G401 (cell line): ENCODE results near the gene NLGN1. TPM values are rescaled to one million over a fixed set of nuclear protein-coding genes. Genes with fewer than 3 reads are reported as not detected.

Experiments
- DNase-seq: peaks from one replicate; pipeline ENCODE4 v3.0.0-alpha.2; 2015; ENCODE audit warnings: low spot score
- in situ Hi-C: cut with HindIII; loops from 2 replicates; pipeline ENCODE4 v1.10.0; 2016; ENCODE audit warnings: low sequenced_read_pairs, mixed read lengths
- total RNA-seq: library from RNA; depleted of rRNA; stranded (reverse); fragments of >200 nt; shearing (Covaris generic); gene quantifications from 2 replicates; pipeline ENCODE4 v1.2.3, GENCODE V29; 2014

The NLGN1 gene
- total RNA-seq, 1 experiment from 2014 or later = 11.2 TPM

DNA sequence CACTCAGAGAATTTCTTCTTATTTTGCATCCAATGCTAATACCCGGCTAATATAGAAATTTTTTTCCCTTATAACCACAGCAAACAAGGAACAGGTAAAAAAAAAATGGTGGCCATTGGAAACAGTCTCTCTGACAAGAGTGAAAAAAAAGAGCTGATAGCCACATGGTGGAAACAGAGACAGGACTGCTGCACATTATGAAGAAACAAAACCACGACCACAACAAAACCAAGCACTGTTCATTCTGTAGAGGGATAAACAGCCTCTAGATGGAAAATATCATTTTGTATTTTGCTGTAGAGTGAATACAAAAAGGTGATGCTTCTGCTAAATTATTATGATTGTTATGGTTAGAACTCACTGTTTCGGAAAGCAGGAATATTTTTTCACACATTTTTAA lies 686.2 kb downstream of the NLGN1 start:
- in situ Hi-C loops = no loop called here
- DNase-seq = no peak

DNA sequence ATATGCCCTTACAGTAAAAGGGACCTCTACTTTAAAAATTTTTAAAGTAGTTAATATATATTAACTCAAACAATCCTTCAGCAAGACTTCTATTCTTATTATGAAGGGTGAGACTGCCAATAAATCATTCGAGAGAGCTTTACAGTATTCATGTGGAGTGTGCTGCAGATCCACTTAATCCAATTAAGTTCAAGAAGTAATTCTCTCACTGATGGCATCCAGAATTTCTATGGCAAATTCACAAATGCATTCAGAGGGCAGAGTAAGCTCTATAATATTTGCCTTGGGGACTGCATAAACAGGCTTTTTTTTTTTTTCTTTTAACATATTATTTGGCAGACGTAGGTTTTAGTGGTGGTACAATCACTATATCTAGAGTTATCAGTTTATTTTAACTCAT lies 692.0 kb downstream of the NLGN1 start:
- in situ Hi-C loops = no loop called here
- peak; percentile 36 for DNase-seq

DNA sequence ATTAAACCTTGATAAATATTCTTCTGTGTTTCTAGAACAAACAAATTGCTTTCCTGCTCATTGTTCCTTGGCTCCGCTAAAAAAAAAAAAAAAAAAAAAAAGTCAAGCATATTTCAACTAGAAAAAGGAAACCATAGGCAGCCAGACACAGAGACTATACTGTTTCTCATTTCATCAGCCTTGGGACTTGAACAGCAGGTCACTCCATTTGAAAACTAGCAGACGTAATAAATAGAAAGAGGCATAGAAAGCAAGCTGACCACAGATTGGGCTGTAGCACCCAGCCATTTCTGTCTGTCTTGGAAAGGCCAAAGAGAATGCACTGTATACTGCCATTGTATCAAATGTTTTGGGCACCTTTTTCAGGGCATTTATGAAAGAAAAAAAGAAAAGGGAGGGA lies 697.1 kb downstream of the NLGN1 start:
- in situ Hi-C loops = no loop called here
- DNase-seq = no peak

DNA sequence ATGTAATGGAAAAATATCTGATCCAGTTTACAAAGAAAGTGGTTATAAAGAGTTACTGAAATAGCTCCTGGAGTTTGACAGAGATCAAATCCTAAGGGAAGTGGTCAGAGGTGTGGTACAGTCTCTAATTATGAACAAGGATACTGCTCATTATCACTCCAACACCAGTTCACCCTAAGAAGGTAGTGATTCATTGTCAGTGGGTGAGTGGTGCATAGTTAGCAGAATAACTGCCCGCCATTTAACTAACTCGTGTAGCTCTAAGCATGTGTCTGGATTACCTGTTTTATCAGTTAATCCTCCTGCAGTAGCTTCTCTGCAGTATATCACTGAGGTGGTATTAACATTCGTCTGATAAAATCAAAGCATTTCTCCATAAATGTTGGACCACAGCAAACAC lies 700.1 kb downstream of the NLGN1 start:
- in situ Hi-C loops = no loop called here
- DNase-seq = peak; percentile 33

DNA sequence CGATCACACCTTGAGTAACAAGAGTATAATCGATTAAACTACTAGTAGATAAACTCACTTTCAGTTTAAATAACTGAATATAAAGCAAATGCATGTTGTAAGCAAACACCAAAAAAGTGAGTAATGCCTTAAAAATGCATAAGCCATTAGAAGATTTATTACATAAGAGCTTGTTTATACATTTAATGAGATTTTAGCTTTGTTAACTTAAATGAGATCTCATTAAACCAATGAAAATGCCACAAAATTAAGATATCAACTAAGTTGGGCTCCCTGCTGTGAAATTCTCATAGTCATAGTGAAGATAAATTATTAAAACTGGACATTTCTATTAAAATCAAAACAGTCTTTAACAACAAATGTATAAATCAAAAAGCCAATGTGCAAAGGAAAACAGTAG lies 701.2 kb downstream of the NLGN1 start:
- in situ Hi-C loops = no loop called here
- DNase-seq = no peak

DNA sequence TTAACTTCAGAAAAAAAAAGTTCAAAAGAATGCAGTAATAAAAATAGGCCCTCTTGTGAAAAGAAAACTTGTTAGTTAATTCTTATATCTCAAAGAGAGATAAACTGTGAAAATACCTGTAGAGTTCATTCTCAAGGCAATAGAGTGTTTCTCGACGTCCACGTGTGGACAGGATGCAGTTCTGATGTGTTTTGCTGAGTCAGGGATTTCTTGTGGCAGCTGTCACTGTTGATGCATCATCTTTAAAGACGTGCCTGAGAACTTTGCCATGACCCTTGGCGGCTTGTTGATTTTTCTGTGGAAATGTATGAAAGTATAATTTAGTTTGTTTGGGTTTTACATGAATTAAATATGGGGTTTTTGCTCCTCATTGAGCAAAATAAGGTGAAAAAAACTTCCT lies 702.2 kb downstream of the NLGN1 start:
- DNase-seq = no peak
- in situ Hi-C loops = no loop called here

DNA sequence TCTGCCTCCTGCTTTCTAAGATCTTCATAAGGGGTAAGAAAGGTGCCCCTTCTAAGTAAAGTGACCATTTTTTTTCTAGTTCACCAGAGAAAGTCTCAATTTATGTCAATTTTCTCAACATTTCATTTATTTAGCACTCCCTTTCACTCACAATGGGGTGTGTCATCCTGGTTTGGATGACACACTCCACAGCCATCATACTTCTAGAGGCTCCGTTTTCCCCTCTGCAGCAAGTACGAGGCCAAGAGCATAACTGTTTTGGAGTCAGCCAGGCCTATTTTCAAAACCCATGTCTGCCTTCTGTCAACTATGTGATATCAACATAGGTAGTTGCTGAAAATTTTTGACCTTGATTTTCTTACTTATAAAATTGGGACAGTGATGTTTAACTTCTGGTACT lies 703.2 kb downstream of the NLGN1 start:
- no peak for DNase-seq
- in situ Hi-C loops = no loop called here

DNA sequence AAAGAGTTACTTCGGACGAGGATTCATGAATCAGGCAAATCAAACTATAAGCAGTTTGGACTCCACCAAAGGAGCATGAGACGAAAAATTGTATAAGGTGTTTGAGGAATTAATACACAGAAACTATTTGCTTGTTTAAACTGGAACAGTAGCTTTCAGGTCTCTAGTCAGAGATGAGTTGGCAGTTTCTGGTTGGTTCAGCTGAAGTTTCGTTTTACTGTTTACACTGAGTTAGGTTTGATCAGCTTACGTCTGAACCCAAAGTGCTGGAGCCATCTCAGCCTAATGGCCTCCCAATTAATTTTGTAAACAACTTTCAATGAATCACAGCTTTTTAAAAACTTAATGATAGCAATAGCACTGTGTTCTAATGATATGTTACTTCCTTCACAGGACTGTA lies 703.7 kb downstream of the NLGN1 start:
- in situ Hi-C loops = no loop called here
- no peak for DNase-seq

DNA sequence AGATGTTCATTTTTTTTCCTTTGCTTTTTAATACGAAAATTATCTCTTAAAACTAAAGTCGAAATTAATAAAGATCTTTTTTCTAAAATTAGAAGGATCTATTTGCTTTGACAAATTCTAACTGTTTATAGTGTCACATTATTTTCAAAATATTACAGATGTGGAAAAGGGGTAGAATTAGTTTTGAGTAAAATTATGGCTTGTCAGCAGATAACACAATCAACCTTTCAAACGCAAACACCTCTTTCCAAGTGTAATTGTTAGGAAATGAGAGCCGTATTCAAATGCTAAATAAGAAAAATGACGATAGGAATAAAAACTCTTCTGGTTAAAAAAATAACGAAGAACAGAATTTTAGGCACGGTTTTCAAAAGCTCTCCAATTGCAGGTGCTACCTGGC lies 704.7 kb downstream of the NLGN1 start:
- no peak for DNase-seq
- in situ Hi-C loops = no loop called here

DNA sequence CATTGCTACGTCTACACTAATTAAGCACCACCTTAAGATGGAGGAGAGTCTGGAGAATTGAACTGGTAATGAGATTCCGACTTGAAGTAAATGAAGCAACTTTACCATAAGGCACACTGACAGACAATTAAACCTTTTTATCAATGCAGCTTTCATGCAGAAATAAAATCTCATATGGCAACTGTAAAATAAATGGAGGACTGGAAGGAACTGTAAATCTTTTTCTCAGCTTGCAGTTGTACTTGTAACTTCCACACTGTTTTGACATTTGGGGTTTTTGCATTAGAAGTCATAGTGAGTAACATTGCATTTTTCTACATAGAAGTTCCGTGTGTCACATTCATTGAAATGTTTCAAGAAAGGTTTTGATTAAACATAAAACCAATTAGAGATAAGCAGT lies 705.3 kb downstream of the NLGN1 start:
- in situ Hi-C loops = no loop called here
- no peak for DNase-seq

DNA sequence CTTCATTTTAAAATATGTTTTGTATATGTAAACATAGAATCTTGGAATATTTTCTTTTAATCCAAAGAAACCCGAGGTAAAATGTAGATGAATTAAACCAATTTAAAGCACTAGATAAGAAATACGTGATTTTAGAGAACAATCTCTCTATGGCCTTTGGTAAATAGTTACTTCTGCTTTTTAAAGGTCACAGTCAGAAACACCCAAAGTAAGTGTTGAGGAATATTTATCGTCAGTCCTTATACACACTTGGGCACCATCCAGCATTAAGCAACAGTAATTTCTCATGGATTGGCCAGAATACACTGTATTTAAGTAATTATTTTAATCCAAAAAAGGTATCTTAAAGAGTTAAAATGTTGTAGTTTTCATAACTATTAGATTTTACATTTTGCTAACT lies 713.2 kb downstream of the NLGN1 start:
- in situ Hi-C loops = no loop called here
- no peak for DNase-seq

DNA sequence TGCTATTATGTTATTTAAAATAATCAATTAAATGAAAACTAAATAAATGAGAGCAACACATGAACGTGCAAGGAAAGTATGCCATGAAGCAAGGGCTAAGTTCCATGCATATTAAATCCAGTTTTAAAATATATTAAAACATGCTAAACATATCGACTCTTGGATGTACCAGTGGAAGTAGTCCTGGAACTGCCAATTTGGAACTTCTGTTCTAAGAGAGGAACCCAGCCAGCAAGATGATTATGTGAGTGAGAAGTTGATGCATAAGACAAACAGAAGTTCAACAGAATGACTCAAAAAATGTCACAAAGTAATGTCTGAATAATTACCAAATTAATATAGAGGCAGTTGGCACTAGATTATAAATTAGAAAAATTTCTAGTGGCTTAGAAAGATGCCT lies 714.2 kb downstream of the NLGN1 start:
- in situ Hi-C loops = no loop called here
- DNase-seq = no peak

DNA sequence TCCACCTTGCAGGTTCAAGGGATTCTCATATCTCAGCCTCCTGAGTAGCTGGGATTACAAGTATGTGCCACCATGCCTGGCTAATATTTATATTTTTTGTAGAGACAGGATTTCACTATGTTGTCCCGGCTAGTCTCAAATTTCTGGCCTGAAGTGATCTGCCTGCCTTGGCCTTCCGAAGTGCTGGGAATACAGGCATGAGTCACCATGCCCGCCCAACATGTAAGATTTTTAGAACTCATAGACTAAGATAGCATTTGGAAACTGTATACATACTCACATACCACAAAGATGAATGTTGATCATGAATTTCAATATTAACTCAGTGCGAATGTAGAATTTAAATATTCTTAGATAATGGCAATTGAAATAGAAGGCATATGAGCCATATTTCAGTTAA lies 718.9 kb downstream of the NLGN1 start:
- DNase-seq = no peak
- in situ Hi-C loops = no loop called here

DNA sequence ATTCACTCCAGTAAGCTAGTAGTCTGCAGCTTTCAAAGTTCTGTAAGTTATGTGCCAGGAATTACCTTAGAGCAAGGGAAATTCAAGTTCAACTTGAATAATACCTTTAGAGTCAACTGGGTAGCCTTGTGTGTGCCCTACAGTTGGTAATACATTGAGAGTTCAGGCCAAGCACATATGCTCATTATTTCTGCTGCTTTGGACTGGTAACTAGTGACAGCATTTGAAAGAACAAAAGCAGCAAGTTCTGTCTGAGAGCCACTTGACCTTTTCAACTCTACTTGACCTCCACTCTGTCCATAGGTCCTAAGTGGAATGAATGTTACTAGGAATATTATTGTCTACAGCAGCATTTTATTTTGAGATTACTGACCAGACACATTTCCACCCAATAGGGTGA lies 723.5 kb downstream of the NLGN1 start:
- in situ Hi-C loops = no loop called here
- no peak for DNase-seq

DNA sequence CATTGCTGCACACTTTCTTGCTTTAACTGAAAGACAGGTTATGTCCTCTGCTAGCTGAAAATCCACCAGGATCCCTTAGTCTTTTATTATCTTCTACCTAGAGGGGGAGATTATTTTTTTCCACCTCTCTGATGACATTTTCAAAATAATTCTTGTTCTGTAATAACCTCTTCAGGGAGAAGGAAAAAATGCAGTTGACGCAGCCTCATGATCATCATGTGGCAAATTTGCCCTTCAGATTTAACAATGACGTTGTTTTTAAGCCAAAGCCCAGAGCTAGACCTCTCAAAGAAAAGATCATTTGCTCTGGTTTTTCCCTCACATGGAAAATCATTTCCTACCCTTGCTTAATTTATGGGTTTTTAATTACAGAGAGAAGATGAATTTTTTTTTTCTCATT lies 724.9 kb downstream of the NLGN1 start:
- DNase-seq = no peak
- in situ Hi-C loops = no loop called here

DNA sequence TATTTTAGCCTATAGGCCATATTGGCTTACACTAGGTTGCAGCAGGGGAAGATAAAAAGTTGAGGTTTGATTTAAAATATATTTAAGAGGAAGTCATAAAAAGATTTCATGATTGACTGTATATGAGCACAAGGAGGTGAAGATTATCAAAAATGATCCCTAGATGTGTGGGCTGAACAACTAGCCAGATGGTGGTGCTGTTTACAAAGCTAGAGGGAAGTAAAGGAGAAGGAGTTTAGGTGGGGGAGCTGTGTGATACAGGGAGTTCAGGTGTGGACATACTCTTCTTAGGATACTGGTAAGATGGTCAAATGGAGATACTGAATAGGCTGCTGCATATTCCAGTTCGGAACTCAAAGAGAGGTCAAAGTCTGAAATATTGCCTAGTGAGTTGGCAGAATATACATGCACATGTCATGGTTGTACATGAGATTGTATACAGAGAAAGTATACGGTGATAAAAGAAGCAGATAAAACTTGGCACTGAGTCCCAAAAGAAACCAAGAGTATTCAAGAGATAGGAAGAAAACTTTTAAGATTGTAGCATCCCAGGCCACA lies 727.8 kb downstream of the NLGN1 start:
- peak; percentile 47 for DNase-seq
- in situ Hi-C loops = no loop called here

DNA sequence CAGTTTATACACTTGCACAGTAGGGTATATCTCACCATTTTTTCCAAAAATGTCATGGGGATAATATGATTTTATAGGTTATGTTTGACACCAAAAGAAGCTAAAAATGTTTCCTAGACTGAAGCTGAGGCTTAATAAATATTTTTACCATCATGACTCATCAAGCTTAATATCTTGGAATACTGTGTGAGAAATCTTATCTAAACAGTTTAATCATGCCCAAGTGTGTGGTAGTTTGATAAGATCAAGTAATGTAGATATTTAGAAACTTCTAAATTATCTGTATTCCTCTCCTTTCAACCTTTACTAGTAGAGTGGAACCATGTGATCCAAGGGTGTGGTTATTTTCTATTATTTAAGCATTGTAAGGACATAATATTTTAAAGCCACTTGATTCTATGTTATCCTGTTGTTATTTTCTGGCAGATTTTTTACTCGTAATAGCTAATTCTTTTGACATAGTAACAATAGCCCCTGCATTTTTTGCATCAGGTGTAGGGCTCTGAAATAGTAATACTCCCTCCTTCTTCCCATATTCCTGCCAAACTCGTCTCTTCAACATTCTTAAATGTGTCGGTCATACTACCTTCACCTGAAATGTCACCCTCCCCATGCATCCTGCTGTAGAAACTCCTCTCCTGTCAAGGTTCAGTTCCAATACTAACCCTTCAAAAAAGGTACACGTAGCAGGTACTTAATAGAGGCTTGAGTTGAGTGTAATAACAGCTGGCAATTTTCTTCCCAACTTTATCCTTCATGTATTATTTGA lies 729.6 kb downstream of the NLGN1 start:
- in situ Hi-C loops = no loop called here
- DNase-seq = no peak

DNA sequence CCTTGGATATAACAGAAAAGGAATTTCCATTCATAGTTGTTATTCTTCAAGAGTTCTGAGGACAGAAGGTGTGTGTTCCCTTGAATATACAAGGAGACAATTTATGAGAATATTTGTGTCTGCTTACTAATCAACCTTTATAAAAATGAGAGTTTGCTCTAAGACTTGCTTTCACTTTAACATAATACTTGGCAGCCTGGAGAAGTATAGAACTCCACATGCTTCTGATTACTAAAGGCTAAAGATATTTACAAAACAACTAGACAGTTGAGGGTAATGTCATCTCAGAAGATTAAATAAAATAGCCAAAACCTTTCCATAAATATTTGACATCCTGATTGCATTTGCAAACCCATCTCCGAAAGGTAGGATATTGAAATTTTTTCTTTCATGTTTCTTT lies 734.5 kb downstream of the NLGN1 start:
- DNase-seq = no peak
- in situ Hi-C loops = no loop called here

DNA sequence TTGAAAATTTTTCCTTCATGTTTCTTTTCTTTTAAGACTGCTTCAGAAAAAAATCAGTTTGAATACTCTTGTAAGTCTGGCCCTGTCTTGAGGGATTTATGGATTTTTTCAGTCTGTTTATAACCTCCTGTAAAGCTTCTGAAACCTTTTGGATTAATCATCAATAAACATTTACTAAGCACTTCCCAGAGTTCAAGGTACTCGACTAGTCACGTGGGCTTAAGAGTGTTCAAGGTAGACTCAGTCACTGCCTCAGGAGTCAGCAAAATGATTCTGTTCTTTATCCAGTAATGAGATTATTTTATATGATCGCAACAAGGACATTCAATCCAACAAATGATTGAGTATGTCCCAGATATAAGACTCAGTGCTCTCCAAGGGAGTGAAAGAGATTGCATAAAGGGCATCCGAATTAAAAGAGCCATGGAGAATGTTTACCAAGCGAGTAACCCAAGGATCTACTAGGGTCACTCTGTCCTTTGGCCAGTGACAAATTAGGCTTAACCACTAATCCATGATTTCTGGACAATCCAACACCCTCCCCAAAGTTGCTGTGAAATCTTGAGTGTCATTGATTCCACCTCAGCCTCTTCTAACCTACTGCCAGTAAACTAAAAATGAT lies 735.0 kb downstream of the NLGN1 start:
- in situ Hi-C loops = no loop called here
- no peak for DNase-seq

DNA sequence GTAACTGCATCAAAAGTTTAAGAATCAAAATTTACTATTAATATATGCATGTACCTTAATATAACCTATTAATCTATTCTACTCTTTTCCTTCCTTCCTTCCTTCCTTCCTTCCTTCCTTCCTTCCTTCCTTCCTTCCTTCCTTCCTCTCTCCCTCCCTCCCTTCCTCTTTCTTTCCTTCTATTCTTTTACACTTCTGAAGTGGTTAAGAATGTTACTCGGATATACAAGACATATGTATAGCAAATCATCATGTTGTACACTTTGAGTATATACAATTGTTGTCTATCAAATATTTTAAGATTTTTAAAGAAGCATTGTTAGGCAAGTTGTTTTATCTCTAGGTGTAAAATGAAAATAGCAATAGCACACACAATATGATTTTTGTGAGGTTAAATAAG lies 748.5 kb downstream of the NLGN1 start:
- in situ Hi-C loops = no loop called here
- no peak for DNase-seq

DNA sequence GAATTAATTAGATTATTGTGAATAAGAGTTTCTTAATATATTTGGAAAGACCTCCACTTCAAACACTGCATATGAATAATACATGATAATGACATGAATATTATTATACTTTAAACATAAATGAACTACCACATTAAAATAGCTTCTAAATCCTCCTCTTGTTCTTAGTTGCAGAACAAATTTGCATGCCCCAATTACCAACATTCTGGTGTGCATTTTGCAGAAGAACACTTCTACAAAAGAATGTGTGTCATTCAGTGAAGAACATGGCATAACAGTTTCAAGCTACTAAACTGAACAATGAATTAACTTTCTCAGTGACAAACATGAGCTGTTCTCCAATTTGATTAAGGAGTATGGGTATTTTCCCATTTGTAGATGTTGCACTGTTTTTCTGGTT lies 750.3 kb downstream of the NLGN1 start:
- in situ Hi-C loops = no loop called here
- no peak for DNase-seq
